ENCODE data around the gene NFASC. TPM values are rescaled to one million over a fixed set of nuclear protein-coding genes. Genes with fewer than 3 reads are reported as not detected.

NFASC gene
- total RNA-seq, 4 donors from 2014 or later: 6.3 to 15.1 (median 11.7) TPM

- H3K9me3 ChIP-seq: no peaks in the 10 kb centered on the region
- DNase-seq: no peak
- intact Hi-C loops (cut with DNase I): no loop called here
- H3K36me3 ChIP-seq: no peaks in the 10 kb centered on the region
- H3K27me3 ChIP-seq: no peaks in the 10 kb centered on the region
- H3K4me1 ChIP-seq: no peaks in the 10 kb centered on the region
- no peak overlapping the region for H3K4me3 ChIP-seq
- TF ChIP-seq POLR2A (IDR thresholded peaks at IDR 0.05) (no peak), CTCF (IDR thresholded peaks at IDR 0.05) (no peak)
- H3K27ac ChIP-seq: no peak overlapping the region
- 74 to 91% methylated on average over 3 of the region's 3 CpGs for WGBS, 2 donors
These were observed 38.4 kb downstream of the NFASC start for GRCh38 chr1:204909109-204909508.

- peak overlapping the region; percentile 6 to 52 (median 24) for H3K4me3 ChIP-seq
These were observed 45.3 kb downstream of the NFASC start for GRCh38 chr1:204915861-204916495.

GRCh38 chr1:204917802-204918201 lies 47.1 kb downstream of the NFASC start:
- Histone ChIP-seq H3K36me3 (peaks cover 0 to 11% (median 0%) of the 10 kb centered on the region in 3 donors), H3K27ac (peak overlapping the region in 3 of 4 donors; percentile 75 to 86 (median 85)), H3K9me3 (no peaks in the 10 kb centered on the region), H3K4me3 (no peak overlapping the region), H3K27me3 (no peaks in the 10 kb centered on the region), H3K4me1 (peaks cover 3 to 55% (median 4%) of the 10 kb centered on the region in 3 donors)
- DNase-seq: no peak
- intact Hi-C loops (cut with DNase I): no loop called here
- TF ChIP-seq CTCF (IDR thresholded peaks at IDR 0.05): no peak
- no peak for TF ChIP-seq POLR2A (IDR thresholded peaks at IDR 0.05)
- WGBS, 2 donors: 61 to 64% methylated on average over 2 of the region's 2 CpGs

More at GRCh38 chr1:204915861-204916495, 45.3 kb downstream of the NFASC start:
- Histone ChIP-seq H3K27me3 (no peaks in the 10 kb centered on the region), H3K9me3 (no peaks in the 10 kb centered on the region), H3K4me1 (peaks cover 3 to 54% (median 4%) of the 10 kb centered on the region in 3 donors), H3K36me3 (no peaks in the 10 kb centered on the region), H3K27ac (peak overlapping the region; percentile 29 to 86 (median 80))
- intact Hi-C loops (cut with DNase I): no loop called here
- no peak for DNase-seq
- 15 to 27% methylated on average over 4 to 5 of the region's 5 CpGs for WGBS, 2 donors
- TF ChIP-seq CTCF (IDR thresholded peaks at IDR 0.05) (no peak), POLR2A (IDR thresholded peaks at IDR 0.05) (no peak)

- intact Hi-C loops (cut with DNase I): no loop called here
- DNase-seq: no peak
- H3K27me3 ChIP-seq: no peaks in the 10 kb centered on the region
- TF ChIP-seq CTCF (IDR thresholded peaks at IDR 0.05) (no peak), POLR2A (IDR thresholded peaks at IDR 0.05) (no peak)
- H3K36me3 ChIP-seq: peaks cover 0 to 19% (median 0%) of the 10 kb centered on the region in 3 donors
- H3K9me3 ChIP-seq: no peaks in the 10 kb centered on the region
- WGBS, 2 donors: 51 to 57% methylated on average over 2 to 3 of the region's 3 CpGs
- H3K4me1 ChIP-seq: peaks cover 2 to 48% (median 3%) of the 10 kb centered on the region in 3 donors
- H3K27ac ChIP-seq: no peak overlapping the region
- H3K4me3 ChIP-seq: no peak overlapping the region
These were observed 49.8 kb downstream of the NFASC start for GRCh38 chr1:204920511-204920910.

- H3K27me3 ChIP-seq: no peaks in the 10 kb centered on the region
- no peaks in the 10 kb centered on the region for H3K9me3 ChIP-seq
- H3K4me1 ChIP-seq: peaks cover 0 to 44% (median 1%) of the 10 kb centered on the region in 3 donors
- H3K4me3 ChIP-seq: no peak overlapping the region
- no peak overlapping the region for H3K27ac ChIP-seq
- WGBS, 2 donors: 88 to 93% methylated on average over 1 to 4 of the region's 7 CpGs
- intact Hi-C loops (cut with DNase I): no loop called here
- no peak for DNase-seq
- TF ChIP-seq POLR2A (IDR thresholded peaks at IDR 0.05) (no peak), CTCF (IDR thresholded peaks at IDR 0.05) (no peak)
- peaks cover 0 to 19% (median 0%) of the 10 kb centered on the region in 3 donors for H3K36me3 ChIP-seq
These were observed 50.3 kb downstream of the NFASC start for GRCh38 chr1:204920967-204921366.
